ENCODE results near the gene LRRC8D. TPM values are rescaled to one million over a fixed set of nuclear protein-coding genes. Genes with fewer than 3 reads are reported as not detected.
A peak's percentile ranks its signal among the peaks of the same experiment; 100 is the strongest.

The LRRC8D gene
- total RNA-seq, 2 donors from 2014 or later = 9.0 to 10.9 TPM

GRCh38 chr1:89821322-89822108 lies 683 bp downstream of the LRRC8D start:
- TF ChIP-seq, protein P1, sequence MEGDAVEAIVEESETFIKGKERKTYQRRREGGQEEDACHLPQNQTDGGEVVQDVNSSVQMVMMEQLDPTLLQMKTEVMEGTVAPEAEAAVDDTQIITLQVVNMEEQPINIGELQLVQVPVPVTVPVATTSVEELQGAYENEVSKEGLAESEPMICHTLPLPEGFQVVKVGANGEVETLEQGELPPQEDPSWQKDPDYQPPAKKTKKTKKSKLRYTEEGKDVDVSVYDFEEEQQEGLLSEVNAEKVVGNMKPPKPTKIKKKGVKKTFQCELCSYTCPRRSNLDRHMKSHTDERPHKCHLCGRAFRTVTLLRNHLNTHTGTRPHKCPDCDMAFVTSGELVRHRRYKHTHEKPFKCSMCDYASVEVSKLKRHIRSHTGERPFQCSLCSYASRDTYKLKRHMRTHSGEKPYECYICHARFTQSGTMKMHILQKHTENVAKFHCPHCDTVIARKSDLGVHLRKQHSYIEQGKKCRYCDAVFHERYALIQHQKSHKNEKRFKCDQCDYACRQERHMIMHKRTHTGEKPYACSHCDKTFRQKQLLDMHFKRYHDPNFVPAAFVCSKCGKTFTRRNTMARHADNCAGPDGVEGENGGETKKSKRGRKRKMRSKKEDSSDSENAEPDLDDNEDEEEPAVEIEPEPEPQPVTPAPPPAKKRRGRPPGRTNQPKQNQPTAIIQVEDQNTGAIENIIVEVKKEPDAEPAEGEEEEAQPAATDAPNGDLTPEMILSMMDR (IDR thresholded peaks at IDR 0.05) = no peak
- peak overlapping the region; percentile 73 to 80 for H3K27ac ChIP-seq

GRCh38 chr1:89822109-89822962 lies 1.5 kb downstream of the LRRC8D start:
- Histone ChIP-seq H3K4me1 (peaks cover 0 to 30% of the 10 kb centered on the region in 2 donors), H3K4me3 (peak overlapping the region; percentile 90 to 95), H3K27ac (peak overlapping the region in 1 of 2 donors; percentile 73), H3K9me3 (no peaks in the 10 kb centered on the region), H3K27me3 (no peaks in the 10 kb centered on the region), H3K36me3 (no peaks in the 10 kb centered on the region)
- no peak for DNase-seq (ENCODE audit: low spot score)
- TF ChIP-seq, protein P1 (IDR thresholded peaks at IDR 0.05) = no peak

More at GRCh38 chr1:89821322-89822108, 683 bp downstream of the LRRC8D start:
- Histone ChIP-seq H3K36me3 (no peaks in the 10 kb centered on the region), H3K27me3 (no peaks in the 10 kb centered on the region), H3K4me3 (peak overlapping the region; percentile 90 to 95), H3K9me3 (no peaks in the 10 kb centered on the region), H3K4me1 (peaks cover 0 to 30% of the 10 kb centered on the region in 2 donors)
- no peak for DNase-seq (ENCODE audit: low spot score)

GRCh38 chr1:89822999-89823628 lies 2.3 kb downstream of the LRRC8D start:
- H3K36me3 ChIP-seq = no peaks in the 10 kb centered on the region
- no peak for DNase-seq (ENCODE audit: low spot score)
- TF ChIP-seq, protein P1 (IDR thresholded peaks at IDR 0.05) = no peak
- H3K4me1 ChIP-seq = peaks cover 0 to 30% of the 10 kb centered on the region in 2 donors
- no peak overlapping the region for H3K4me3 ChIP-seq
- no peaks in the 10 kb centered on the region for H3K27me3 ChIP-seq
- H3K9me3 ChIP-seq = no peaks in the 10 kb centered on the region
- H3K27ac ChIP-seq = peak overlapping the region in 1 of 2 donors; percentile 2

GRCh38 chr1:89823679-89824292 lies 3.0 kb downstream of the LRRC8D start:
- H3K27me3 ChIP-seq = no peaks in the 10 kb centered on the region
- TF ChIP-seq, protein P1 (IDR thresholded peaks at IDR 0.05) = no peak
- no peaks in the 10 kb centered on the region for H3K9me3 ChIP-seq
- no peak overlapping the region for H3K4me3 ChIP-seq
- peaks cover 0 to 30% of the 10 kb centered on the region in 2 donors for H3K4me1 ChIP-seq
- H3K36me3 ChIP-seq = no peaks in the 10 kb centered on the region
- no peak for DNase-seq (ENCODE audit: low spot score)
- peak overlapping the region in 1 of 2 donors; percentile 2 for H3K27ac ChIP-seq

GRCh38 chr1:89826594-89826993 lies 5.8 kb downstream of the LRRC8D start:
- Histone ChIP-seq H3K27me3 (no peaks in the 10 kb centered on the region), H3K4me1 (peaks cover 0 to 25% of the 10 kb centered on the region in 2 donors), H3K36me3 (no peaks in the 10 kb centered on the region), H3K9me3 (no peaks in the 10 kb centered on the region), H3K27ac (no peak overlapping the region), H3K4me3 (no peak overlapping the region)
- TF ChIP-seq, protein P1 (IDR thresholded peaks at IDR 0.05) = no peak
- DNase-seq (ENCODE audit: low spot score) = no peak
